HepG2 (cell line): ENCODE data around the gene FKBP8. TPM values are rescaled to one million over a fixed set of nuclear protein-coding genes. Genes with fewer than 3 reads are reported as not detected.
A peak's percentile ranks its signal among the peaks of the same experiment; 100 is the strongest.

Source experiments
- AHR ChIP-seq: IDR thresholded peaks from 2 replicates; pipeline ENCODE4 v1.6.1; 2018; ENCODE audit warnings: missing genetic modification reagents, missing compliant biosample characterization
- AKNA ChIP-seq: sonication (generic); formaldehyde crosslinking; IDR thresholded peaks from 2 replicates; pipeline ENCODE4 v1.4.0; 2020; ENCODE audit warnings: missing genetic modification reagents, borderline replicate concordance
- CCAR2 ChIP-seq: fragments of 200-400 bp; formaldehyde crosslinking; optimal IDR thresholded peaks from 2 replicates; pipeline ENCODE3; 2018; ENCODE audit warnings: low read depth, mild to moderate bottlenecking, low read length, moderate library complexity
- ELF4 ChIP-seq: sonication (generic); formaldehyde crosslinking; IDR thresholded peaks from 2 replicates; pipeline ENCODE4 v1.5.0; 2020; ENCODE audit warnings: missing genetic modification reagents, mild to moderate bottlenecking, moderate library complexity, borderline replicate concordance
- FUBP1 ChIP-seq: sonication (generic); formaldehyde crosslinking; IDR thresholded peaks from 2 replicates; pipeline ENCODE4 v1.5.1; 2020; ENCODE audit warnings: missing genetic modification reagents, mild to moderate bottlenecking, borderline replicate concordance
- HDAC2 ChIP-seq: sonication (generic); formaldehyde crosslinking; IDR thresholded peaks from 2 replicates; pipeline ENCODE4 v1.4.0; 2020; ENCODE audit warnings: missing genetic modification reagents
- JUNB ChIP-seq: sonication (generic); formaldehyde crosslinking; IDR thresholded peaks from 2 replicates; pipeline ENCODE4 v1.8.0; 2022; ENCODE audit warnings: missing genetic modification reagents, mild to moderate bottlenecking, borderline replicate concordance
- NBN ChIP-seq: fragments of 450-650 bp; conservative IDR thresholded peaks from 2 replicates; pipeline ENCODE4 v1.6.1; 2017
- NCOA5 ChIP-seq: sonication (generic); formaldehyde crosslinking; IDR thresholded peaks from 2 replicates; pipeline ENCODE4 v1.4.0; 2020; ENCODE audit warnings: missing genetic modification reagents
- NONO ChIP-seq, 2 experiments: fragments of 450-650 bp in 1 of 2; sonication (generic) in 1 of 2; formaldehyde crosslinking in 1 of 2; IDR thresholded peaks in 1 of 2; conservative IDR thresholded peaks in 1 of 2; 2 replicates each; pipeline versions ENCODE4 v1.6.1 to v1.8.0; 2017 to 2022; ENCODE audit warnings: mild to moderate bottlenecking in 1 of 2, missing genetic modification reagents in 1 of 2, moderate library complexity in 1 of 2
- NR2F1 ChIP-seq, 2 experiments: fragments of 450-650 bp in 1 of 2; formaldehyde crosslinking in 1 of 2; IDR thresholded peaks; 2 replicates each; pipeline versions ENCODE4 v1.5.0 to v1.6.1; 2016 to 2020; ENCODE audit warnings: mild to moderate bottlenecking in 1 of 2, missing compliant biosample characterization in 1 of 2, missing genetic modification reagents in 1 of 2, moderate library complexity in 1 of 2
- PCBP1 ChIP-seq: fragments of 200-400 bp; formaldehyde crosslinking; IDR thresholded peaks from 2 replicates; pipeline ENCODE4 v1.6.1; 2017; ENCODE audit warnings: mild to moderate bottlenecking, low read depth, low read length, borderline replicate concordance
- POLR2AphosphoS5 ChIP-seq: IDR thresholded peaks from 2 replicates; pipeline ENCODE4 v1.6.1; 2012; ENCODE audit warnings: low read depth, low read length
- ZMYM4 ChIP-seq: sonication (generic); formaldehyde crosslinking; IDR thresholded peaks from 2 replicates; pipeline ENCODE4 v1.8.1; 2023; ENCODE audit warnings: mild to moderate bottlenecking, missing genetic modification reagents
- ZNF225 ChIP-seq: sonication (generic); formaldehyde crosslinking; IDR thresholded peaks from 2 replicates; pipeline ENCODE4 v1.4.0; 2020; ENCODE audit warnings: mild to moderate bottlenecking, missing genetic modification reagents
- ZNF343 ChIP-seq: sonication (generic); formaldehyde crosslinking; IDR thresholded peaks from 2 replicates; pipeline ENCODE4 v1.4.0; 2020; ENCODE audit warnings: mild to moderate bottlenecking, missing genetic modification reagents
- ZNF460 ChIP-seq: sonication (generic); formaldehyde crosslinking; IDR thresholded peaks from 2 replicates; pipeline ENCODE4 v1.5.1; 2020; ENCODE audit warnings: missing genetic modification reagents, mild to moderate bottlenecking, borderline replicate concordance
- ZNF670 ChIP-seq: sonication (generic); formaldehyde crosslinking; IDR thresholded peaks from 2 replicates; pipeline ENCODE4 v1.8.0; 2022; ENCODE audit warnings: mild to moderate bottlenecking, missing genetic modification reagents, borderline replicate concordance
- ZNF672 ChIP-seq: sonication (generic); formaldehyde crosslinking; IDR thresholded peaks from 2 replicates; pipeline ENCODE4 v1.8.1; 2022; ENCODE audit warnings: missing genetic modification reagents
- ZNF720 ChIP-seq: sonication (generic); formaldehyde crosslinking; IDR thresholded peaks from 2 replicates; pipeline ENCODE4 v1.4.0; 2020; ENCODE audit warnings: missing genetic modification reagents
- ZNF772 ChIP-seq: sonication (generic); formaldehyde crosslinking; IDR thresholded peaks from 2 replicates; pipeline ENCODE4 v1.5.0; 2020; ENCODE audit warnings: mild to moderate bottlenecking, missing genetic modification reagents
- polyA plus RNA-seq, 8 experiments: library from polyadenylated mRNA; depleted of rRNA in 3 of 8; stranded (reverse) in 7 of 8; unstranded in 1 of 8; fragments of >200 nt; fragmentation: Illumina TruSeq in 4 of 8; extraction: Trizol in 4 of 8; gene quantifications; 2 replicates each; pipeline versions ENCODE4 v1.2.1 to v1.2.3, GENCODE V29; 2011 to 2016; ENCODE audit warnings: low read depth in 4 of 8, missing spikeins in 1 of 8, mixed read lengths in 1 of 8; ENCODE audit not compliant: insufficient read depth in 1 of 8
- total RNA-seq, 5 experiments: library from RNA; depleted of rRNA; stranded (reverse); fragments of >200 nt; fragmentation: Illumina TruSeq; extraction: Trizol; gene quantifications; 2 replicates each; pipeline ENCODE4 v1.2.3, GENCODE V29; 2016; ENCODE audit warnings: low read depth in 1 of 5
- TF ChIP-seq, protein P1 (sequence below): sonication (generic); formaldehyde crosslinking; IDR thresholded peaks from 2 replicates; pipeline ENCODE4 v1.5.0; 2020; ENCODE audit warnings: missing genetic modification reagents

Gene FKBP8
- total and polyA plus RNA-seq, 2 of the 13 experiments (the other 11 are each of a cell fraction or from before 2014, with no cell fraction given): 81.7 to 93.9 TPM

DNA sequence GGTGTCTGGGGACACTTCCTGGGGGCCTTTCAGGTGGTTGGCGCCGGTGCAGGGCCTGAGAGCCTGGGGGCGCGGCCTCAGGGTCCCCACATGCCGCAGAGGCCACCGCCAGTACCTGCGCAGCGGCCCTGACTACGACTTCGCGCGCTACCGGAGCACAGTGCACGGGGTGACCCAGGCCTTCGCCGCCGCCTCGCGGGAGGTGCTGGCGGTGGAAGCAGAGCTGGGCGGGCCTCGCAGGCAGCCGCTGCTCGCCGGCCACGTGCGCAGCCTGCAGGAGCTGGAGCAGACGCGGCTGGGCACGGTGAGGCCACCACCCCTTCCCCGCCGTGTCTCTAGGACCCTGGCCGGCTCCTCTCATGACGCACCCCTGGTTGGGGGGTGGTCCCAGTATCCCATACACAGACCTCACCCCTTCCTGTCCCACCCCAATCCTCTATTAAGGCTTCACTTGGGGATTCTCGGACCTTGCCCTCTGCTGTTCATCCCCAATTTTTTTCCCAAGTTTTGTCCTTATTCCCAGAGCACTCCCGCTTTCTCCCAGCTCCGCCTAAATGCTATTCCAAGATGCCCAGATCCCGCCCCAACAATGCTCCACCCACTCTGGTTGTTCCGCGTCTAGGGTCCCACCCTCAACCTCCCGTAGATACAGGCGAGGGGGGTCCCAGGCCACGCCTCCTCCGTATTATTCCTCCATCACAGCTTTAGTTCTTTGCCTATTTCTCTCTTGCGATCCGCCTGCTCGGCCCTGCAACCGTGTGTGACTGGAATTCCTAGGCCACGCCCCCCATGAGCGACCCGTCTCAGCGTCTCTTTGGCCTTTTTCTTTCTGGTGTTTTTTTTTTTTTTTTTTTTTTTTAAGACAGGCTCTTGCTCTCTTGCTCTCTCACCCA is 46.3 kb upstream of the FKBP8 start (continued):
- peak; percentile 53; the same call in 1 of the 2 replicates for TF ChIP-seq AKNA
- TF ChIP-seq ZNF720 (CRISPR knock-in tag): no peak
- no peak for TF ChIP-seq CCAR2
- no peak for TF ChIP-seq NR2F1 (CRISPR knock-in tag; IDR thresholded peaks at IDR 0.05)
- TF ChIP-seq PCBP1: no peak
- TF ChIP-seq NONO (IDR thresholded peaks at IDR 0.05): no peak
- TF ChIP-seq NONO (CRISPR knock-in tag; conservative IDR thresholded peaks at IDR 0.05): no peak
- peak; percentile 97 for TF ChIP-seq ZNF772 (CRISPR knock-in tag)
- TF ChIP-seq NCOA5 (CRISPR knock-in tag): no peak
- TF ChIP-seq ZNF672 (CRISPR knock-in tag): no peak
- TF ChIP-seq ZMYM4 (CRISPR knock-in tag): no peak
- TF ChIP-seq, protein P1, sequence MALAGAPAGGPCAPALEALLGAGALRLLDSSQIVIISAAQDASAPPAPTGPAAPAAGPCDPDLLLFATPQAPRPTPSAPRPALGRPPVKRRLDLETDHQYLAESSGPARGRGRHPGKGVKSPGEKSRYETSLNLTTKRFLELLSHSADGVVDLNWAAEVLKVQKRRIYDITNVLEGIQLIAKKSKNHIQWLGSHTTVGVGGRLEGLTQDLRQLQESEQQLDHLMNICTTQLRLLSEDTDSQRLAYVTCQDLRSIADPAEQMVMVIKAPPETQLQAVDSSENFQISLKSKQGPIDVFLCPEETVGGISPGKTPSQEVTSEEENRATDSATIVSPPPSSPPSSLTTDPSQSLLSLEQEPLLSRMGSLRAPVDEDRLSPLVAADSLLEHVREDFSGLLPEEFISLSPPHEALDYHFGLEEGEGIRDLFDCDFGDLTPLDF (CRISPR knock-in tag): peak; percentile 83
- TF ChIP-seq ELF4 (CRISPR knock-in tag): no peak
- TF ChIP-seq AHR: peak; percentile 53; the same call in 1 of the 2 replicates
- TF ChIP-seq NBN: no peak
- no peak for TF ChIP-seq ZNF460 (CRISPR knock-in tag)
- no peak; the same call in 1 of the 2 replicates for TF ChIP-seq ZNF670 (CRISPR knock-in tag)
- peak; percentile 83; the same call in 1 of the 2 replicates for TF ChIP-seq ZNF343 (CRISPR knock-in tag)
- TF ChIP-seq POLR2AphosphoS5: no peak; the same call in 1 of the 2 replicates
- no peak for TF ChIP-seq FUBP1
- peak; percentile 96; the same call in 1 of the 2 replicates for TF ChIP-seq ZNF225 (CRISPR knock-in tag)
- TF ChIP-seq HDAC2: no peak
- peak; percentile 53; the same call in 1 of the 2 replicates for TF ChIP-seq JUNB (CRISPR knock-in tag)
